ENCODE results near the gene XRRA1. TPM values are rescaled to one million over a fixed set of nuclear protein-coding genes. Genes with fewer than 3 reads are reported as not detected.
"Not testable (repeated sequence)": the region's sequence is repeated elsewhere in the genome, so short reads cannot be mapped to it uniquely, and the experiment has no call there.

XRRA1 gene
- total RNA-seq, 1 donor from 2014 or later: 10.8 TPM

GRCh38 chr11:74902342-74902741, 46.5 kb downstream of the XRRA1 start:
- TF ChIP-seq CTCF (IDR thresholded peaks at IDR 0.05; ENCODE audit: unreplicated experiment): no peak
- Mint-ChIP-seq H3K9me3 (ENCODE audit: low read depth) (peaks cover 34% of the 10 kb centered on the region), H3K27me3 (no peaks in the 10 kb centered on the region), H3K27ac (no peak overlapping the region), H3K4me1 (ENCODE audit: low read depth) (no peaks in the 10 kb centered on the region), H3K4me3 (ENCODE audit: low read depth) (no peak overlapping the region), H3K36me3 (ENCODE audit: insufficient read depth) (peaks cover 44% of the 10 kb centered on the region)
- no peak for DNase-seq (ENCODE audit: low spot score, unreplicated experiment)

- no peaks in the 10 kb centered on the region for H3K4me1 Mint-ChIP-seq (ENCODE audit: low read depth)
- H3K9me3 Mint-ChIP-seq (ENCODE audit: low read depth): peaks cover 49% of the 10 kb centered on the region
- no peak for DNase-seq (ENCODE audit: low spot score, unreplicated experiment)
- H3K36me3 Mint-ChIP-seq (ENCODE audit: insufficient read depth): peaks cover 54% of the 10 kb centered on the region
- H3K4me3 Mint-ChIP-seq (ENCODE audit: low read depth): no peak overlapping the region
- H3K27ac Mint-ChIP-seq: no peak overlapping the region
- H3K27me3 Mint-ChIP-seq: no peaks in the 10 kb centered on the region
- TF ChIP-seq CTCF (IDR thresholded peaks at IDR 0.05; ENCODE audit: unreplicated experiment): no peak
Observed at GRCh38 chr11:74896311-74896710, 52.6 kb downstream of the XRRA1 start.

GRCh38 chr11:74895340-74896116, 53.4 kb downstream of the XRRA1 start:
- Mint-ChIP-seq H3K27ac (no peak overlapping the region), H3K9me3 (ENCODE audit: low read depth) (peaks cover 44% of the 10 kb centered on the region), H3K27me3 (no peaks in the 10 kb centered on the region), H3K36me3 (ENCODE audit: insufficient read depth) (peaks cover 49% of the 10 kb centered on the region), H3K4me1 (ENCODE audit: low read depth) (no peaks in the 10 kb centered on the region), H3K4me3 (ENCODE audit: low read depth) (no peak overlapping the region)
- TF ChIP-seq CTCF (IDR thresholded peaks at IDR 0.05; ENCODE audit: unreplicated experiment): no peak
- no peak for DNase-seq (ENCODE audit: low spot score, unreplicated experiment)

- H3K27ac Mint-ChIP-seq; H3K27me3 Mint-ChIP-seq; H3K4me3 Mint-ChIP-seq (ENCODE audit: low read depth); DNase-seq (ENCODE audit: low spot score, unreplicated experiment); H3K4me1 Mint-ChIP-seq (ENCODE audit: low read depth): not testable (repeated sequence)
- peaks cover 48% of the 10 kb centered on the region for H3K9me3 Mint-ChIP-seq (ENCODE audit: low read depth)
- H3K36me3 Mint-ChIP-seq (ENCODE audit: insufficient read depth): peaks cover 52% of the 10 kb centered on the region
Observed at GRCh38 chr11:74893015-74893414, 55.9 kb downstream of the XRRA1 start.

- Mint-ChIP-seq H3K4me3 (ENCODE audit: low read depth) (no peak overlapping the region), H3K9me3 (ENCODE audit: low read depth) (peaks cover 26% of the 10 kb centered on the region), H3K27ac (no peak overlapping the region), H3K36me3 (ENCODE audit: insufficient read depth) (peaks cover 40% of the 10 kb centered on the region), H3K27me3 (no peaks in the 10 kb centered on the region), H3K4me1 (ENCODE audit: low read depth) (no peaks in the 10 kb centered on the region)
- DNase-seq (ENCODE audit: low spot score, unreplicated experiment): no peak
- TF ChIP-seq CTCF (IDR thresholded peaks at IDR 0.05; ENCODE audit: unreplicated experiment): peak; percentile 59
Observed at GRCh38 chr11:74877132-74877531, 71.8 kb downstream of the XRRA1 start.

GRCh38 chr11:74871037-74871436, 77.9 kb downstream of the XRRA1 start:
- H3K36me3 Mint-ChIP-seq (ENCODE audit: insufficient read depth): peaks cover 83% of the 10 kb centered on the region
- no peaks in the 10 kb centered on the region for H3K4me1 Mint-ChIP-seq (ENCODE audit: low read depth)
- H3K27ac Mint-ChIP-seq: no peak overlapping the region
- H3K27me3 Mint-ChIP-seq: no peaks in the 10 kb centered on the region
- DNase-seq (ENCODE audit: low spot score, unreplicated experiment): no peak
- peaks cover 70% of the 10 kb centered on the region for H3K9me3 Mint-ChIP-seq (ENCODE audit: low read depth)
- no peak for TF ChIP-seq CTCF (IDR thresholded peaks at IDR 0.05; ENCODE audit: unreplicated experiment)
- H3K4me3 Mint-ChIP-seq (ENCODE audit: low read depth): no peak overlapping the region

Measured in progenitor cell of endocrine pancreas (in vitro differentiated cells).